Measurements from ENCODE around the gene TEF.

DNA sequence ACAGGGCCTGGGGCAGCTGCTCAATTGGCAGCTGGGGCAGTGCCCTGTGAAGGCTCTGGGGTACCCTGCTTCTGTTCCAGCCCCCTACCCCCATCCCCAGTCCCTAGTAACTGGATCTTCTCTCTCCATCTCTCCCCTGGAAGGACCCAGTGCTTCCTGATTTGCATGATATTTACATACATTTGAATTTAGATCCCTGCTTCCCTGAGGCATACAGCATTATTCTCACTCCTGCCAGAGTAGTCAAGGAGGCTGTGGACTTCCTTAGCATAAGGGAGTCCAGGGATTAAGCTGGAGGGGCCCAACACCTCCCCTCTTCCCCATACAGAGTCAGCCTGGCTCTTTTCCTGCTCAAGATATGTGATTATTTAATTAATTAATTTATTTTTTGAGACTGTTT lies 24.7 kb downstream of the TEF start:
- no peak for TF ChIP-seq EGR1 (IDR thresholded peaks at IDR 0.05)
- TF ChIP-seq CREB1 (IDR thresholded peaks at IDR 0.05; ENCODE audit: low read depth): no peak
- TF ChIP-seq, protein P1, sequence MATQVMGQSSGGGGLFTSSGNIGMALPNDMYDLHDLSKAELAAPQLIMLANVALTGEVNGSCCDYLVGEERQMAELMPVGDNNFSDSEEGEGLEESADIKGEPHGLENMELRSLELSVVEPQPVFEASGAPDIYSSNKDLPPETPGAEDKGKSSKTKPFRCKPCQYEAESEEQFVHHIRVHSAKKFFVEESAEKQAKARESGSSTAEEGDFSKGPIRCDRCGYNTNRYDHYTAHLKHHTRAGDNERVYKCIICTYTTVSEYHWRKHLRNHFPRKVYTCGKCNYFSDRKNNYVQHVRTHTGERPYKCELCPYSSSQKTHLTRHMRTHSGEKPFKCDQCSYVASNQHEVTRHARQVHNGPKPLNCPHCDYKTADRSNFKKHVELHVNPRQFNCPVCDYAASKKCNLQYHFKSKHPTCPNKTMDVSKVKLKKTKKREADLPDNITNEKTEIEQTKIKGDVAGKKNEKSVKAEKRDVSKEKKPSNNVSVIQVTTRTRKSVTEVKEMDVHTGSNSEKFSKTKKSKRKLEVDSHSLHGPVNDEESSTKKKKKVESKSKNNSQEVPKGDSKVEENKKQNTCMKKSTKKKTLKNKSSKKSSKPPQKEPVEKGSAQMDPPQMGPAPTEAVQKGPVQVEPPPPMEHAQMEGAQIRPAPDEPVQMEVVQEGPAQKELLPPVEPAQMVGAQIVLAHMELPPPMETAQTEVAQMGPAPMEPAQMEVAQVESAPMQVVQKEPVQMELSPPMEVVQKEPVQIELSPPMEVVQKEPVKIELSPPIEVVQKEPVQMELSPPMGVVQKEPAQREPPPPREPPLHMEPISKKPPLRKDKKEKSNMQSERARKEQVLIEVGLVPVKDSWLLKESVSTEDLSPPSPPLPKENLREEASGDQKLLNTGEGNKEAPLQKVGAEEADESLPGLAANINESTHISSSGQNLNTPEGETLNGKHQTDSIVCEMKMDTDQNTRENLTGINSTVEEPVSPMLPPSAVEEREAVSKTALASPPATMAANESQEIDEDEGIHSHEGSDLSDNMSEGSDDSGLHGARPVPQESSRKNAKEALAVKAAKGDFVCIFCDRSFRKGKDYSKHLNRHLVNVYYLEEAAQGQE (IDR thresholded peaks at IDR 0.05; ENCODE audit: low read depth): no peak
- TF ChIP-seq, protein P2, sequence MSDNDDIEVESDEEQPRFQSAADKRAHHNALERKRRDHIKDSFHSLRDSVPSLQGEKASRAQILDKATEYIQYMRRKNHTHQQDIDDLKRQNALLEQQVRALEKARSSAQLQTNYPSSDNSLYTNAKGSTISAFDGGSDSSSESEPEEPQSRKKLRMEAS (IDR thresholded peaks at IDR 0.05): no peak
- TF ChIP-seq YY1 (IDR thresholded peaks at IDR 0.05; ENCODE audit: low read depth): no peak
- no peak for TF ChIP-seq TAF1 (IDR thresholded peaks at IDR 0.05; ENCODE audit: low read depth)
- no peak for TF ChIP-seq RAD21 (IDR thresholded peaks at IDR 0.05; ENCODE audit: low read depth)
- TF ChIP-seq, protein P3, sequence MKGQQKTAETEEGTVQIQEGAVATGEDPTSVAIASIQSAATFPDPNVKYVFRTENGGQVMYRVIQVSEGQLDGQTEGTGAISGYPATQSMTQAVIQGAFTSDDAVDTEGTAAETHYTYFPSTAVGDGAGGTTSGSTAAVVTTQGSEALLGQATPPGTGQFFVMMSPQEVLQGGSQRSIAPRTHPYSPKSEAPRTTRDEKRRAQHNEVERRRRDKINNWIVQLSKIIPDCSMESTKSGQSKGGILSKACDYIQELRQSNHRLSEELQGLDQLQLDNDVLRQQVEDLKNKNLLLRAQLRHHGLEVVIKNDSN (IDR thresholded peaks at IDR 0.05): no peak
- no peak for TF ChIP-seq CEBPB (IDR thresholded peaks at IDR 0.05)
- TF ChIP-seq FOXM1 (IDR thresholded peaks at IDR 0.05; ENCODE audit: borderline replicate concordance, low read depth): no peak
- TF ChIP-seq EP300 (IDR thresholded peaks at IDR 0.05; ENCODE audit: borderline replicate concordance): no peak
- TF ChIP-seq TCF12 (IDR thresholded peaks at IDR 0.05; ENCODE audit: low read depth): no peak
- TF ChIP-seq TEAD4 (IDR thresholded peaks at IDR 0.05): no peak
- TF ChIP-seq ZBTB7A (IDR thresholded peaks at IDR 0.05; ENCODE audit: low read depth): no peak

Data from Ishikawa (cell line).